GM12872 (cell line): ENCODE measurements around the gene ATAD1.

Experiments
- TF ChIP-seq, protein P1 (sequence below): IDR thresholded peaks from 3 replicates; pipeline ENCODE4 v1.5.1; 2011; ENCODE audit warnings: low read depth, mild to moderate bottlenecking, low read length, moderate library complexity; ENCODE audit not compliant: insufficient read depth

The ATAD1 gene

DNA sequence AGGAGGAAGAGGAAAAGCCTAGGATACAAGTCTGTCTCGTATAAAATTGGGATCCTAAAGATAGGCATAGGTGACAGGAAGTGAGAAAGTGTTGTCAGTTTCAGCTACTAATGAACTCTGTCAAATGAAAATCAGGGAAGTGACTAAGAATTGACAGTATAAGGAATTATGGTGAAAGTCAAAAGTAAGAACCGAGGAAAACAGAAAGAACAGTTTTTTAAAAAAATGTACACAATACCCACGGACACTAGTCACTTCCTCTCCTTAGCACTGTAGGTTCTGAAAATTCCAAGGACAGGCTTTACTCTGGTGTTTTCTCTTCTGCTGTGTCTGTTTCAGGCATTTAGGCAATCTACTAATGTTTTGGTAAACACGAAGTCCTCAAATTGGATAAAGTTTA, 42.3 kb downstream of the ATAD1 start:
- TF ChIP-seq, protein P1, sequence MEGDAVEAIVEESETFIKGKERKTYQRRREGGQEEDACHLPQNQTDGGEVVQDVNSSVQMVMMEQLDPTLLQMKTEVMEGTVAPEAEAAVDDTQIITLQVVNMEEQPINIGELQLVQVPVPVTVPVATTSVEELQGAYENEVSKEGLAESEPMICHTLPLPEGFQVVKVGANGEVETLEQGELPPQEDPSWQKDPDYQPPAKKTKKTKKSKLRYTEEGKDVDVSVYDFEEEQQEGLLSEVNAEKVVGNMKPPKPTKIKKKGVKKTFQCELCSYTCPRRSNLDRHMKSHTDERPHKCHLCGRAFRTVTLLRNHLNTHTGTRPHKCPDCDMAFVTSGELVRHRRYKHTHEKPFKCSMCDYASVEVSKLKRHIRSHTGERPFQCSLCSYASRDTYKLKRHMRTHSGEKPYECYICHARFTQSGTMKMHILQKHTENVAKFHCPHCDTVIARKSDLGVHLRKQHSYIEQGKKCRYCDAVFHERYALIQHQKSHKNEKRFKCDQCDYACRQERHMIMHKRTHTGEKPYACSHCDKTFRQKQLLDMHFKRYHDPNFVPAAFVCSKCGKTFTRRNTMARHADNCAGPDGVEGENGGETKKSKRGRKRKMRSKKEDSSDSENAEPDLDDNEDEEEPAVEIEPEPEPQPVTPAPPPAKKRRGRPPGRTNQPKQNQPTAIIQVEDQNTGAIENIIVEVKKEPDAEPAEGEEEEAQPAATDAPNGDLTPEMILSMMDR: no peak

DNA sequence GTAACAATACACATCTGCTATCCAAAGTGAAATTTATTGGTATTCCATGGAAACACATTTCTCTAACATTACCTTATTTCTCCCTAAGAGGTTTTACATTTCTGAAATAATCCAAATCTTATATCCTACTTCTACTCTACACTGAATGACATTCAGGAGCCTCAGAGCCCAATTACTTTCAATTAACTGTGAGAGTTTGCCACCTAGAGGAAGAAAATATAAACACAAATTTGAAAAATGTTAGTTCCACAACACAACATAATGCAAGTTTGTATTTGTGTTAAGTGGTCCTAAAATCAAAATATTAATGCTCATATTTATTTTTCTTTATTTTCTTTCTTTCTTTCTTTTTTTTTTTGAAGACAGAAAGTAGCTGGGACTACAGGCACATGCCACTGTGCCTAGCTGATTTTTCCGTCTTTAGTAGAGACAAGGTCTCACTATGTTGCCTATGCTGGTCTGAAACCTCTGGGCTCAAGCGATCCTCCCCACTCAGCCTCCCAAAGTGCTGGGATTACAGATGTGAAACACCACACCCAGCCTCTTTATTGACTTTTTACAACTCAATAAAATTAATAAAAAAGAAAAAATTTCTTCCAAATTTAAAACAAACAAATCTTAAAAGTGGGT, 46.0 kb downstream of the ATAD1 start:
- TF ChIP-seq, protein P1: peak; percentile 49; the same call in 1 of the 3 replicates

DNA sequence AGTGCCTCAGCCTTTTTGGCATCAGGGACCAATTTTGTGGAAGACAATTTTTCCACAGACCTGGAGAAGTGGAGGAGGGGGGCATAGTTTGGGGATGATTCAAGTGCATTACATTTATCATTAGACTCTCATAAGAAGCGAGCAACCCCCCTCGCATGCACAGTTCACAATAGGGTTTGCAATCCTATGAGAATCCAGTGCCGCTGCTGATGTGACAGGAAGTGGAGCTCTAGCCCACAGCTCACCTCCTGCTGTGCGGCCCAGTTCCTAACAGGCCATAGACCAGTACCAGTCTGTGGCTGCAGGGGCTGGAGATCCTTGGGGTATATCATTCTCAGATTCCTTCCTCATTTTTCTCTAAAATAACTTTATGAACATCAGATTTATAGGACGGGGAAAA, 50.8 kb downstream of the ATAD1 start:
- TF ChIP-seq, protein P1: no peak

DNA sequence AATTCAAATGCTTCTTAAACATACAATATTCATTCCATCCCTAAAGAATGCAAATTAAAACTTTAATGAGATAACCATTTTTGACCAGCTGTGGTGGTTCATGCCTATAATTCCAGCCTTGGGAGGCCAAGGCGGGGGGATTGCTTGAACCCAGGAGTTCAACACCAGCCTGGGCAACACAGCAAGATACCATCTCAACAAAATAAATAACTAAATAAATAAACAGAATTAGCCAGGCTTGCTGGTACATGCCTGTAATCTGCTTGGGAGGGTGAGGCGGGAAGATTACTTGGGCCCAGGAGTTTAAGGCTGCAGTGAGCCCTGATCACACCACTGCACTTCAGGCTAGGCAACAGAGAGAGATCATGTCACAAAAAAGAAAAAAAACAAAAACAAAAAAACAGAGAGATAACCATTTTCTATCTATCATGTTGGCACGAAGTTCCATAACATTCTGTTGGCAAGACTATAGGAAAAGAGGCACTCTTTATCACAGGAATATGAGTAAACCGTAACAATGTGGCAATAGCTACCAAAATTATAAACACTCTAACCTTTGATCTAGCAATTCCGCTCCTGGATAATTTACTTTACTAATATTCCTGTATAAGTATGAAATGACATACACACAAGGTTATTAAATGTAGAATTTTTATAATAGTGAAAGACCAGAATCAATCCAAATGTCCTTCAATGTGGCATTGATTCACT, 52.2 kb downstream of the ATAD1 start:
- TF ChIP-seq, protein P1: no peak

DNA sequence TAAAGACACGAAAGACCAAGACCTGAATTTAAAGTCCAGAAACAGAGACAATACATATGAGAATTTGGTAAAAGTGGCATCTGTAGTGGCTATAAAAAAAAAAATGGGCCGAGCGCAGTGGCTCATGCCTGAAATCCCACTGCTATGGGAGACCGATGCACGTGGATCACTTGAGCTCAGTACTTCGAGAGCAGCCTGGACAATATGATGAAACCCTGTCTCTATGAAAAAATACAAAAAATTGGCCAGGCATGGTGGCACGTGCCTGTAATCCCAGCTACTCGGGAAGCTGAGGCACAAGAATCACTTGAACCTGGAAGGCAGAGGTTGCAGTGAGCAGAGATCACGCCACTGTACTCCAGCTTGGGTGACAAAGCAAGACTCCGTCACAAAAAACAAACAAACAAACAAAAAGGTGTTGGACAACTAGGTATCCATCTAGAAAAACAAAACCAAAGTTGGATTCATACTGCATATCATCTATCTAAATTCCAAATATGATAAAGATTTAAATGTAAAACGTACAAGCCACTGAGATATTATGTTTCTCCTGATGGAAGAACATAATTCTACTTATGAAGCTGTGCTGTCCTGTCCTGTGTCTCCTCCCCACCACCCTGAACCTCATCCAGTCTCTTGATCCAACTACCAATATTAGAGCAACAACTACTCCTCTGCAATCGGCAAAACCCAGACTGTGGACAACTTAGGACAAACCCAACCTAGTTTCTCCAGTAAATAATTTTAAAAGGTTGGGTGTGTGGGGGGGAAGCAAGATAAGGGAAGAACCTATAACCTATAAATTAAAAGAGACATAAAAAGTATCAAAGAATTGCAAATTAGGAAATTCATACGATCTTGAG, 53.7 kb downstream of the ATAD1 start:
- TF ChIP-seq, protein P1: no peak

DNA sequence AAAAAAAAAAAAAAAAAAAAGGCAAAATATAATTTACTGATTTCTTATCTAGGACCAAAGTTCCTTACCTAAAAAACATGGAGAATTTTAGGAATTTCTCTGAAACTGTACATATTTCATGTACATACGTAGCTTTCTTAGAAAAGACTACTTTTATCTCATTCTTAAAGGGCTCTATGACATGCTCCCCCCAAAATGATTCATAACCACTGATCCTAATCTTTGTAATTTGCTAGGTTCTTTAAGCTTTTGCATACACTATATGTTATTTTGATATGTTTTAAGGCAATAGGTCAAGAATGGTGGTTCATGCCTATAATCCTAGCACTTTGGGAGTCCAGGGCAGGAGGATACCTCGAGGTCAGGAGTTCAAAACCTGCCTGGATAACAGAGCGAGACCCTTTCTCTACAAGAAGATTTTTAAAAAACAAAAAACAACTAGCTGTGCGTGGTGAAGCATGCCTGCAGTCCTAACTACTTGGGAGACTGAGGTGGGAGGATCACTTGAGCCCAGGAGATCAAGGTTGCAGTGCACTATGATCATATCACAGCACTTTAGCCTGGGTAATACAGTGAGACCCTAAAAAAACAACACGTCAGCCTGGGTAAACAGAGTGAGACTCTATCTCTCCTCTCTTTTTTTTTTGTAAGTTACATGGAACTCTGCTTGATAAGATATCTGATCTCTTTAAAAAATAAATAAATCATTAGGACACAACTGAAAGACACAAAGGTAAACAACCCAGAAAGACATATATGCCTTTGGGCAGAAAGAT, 54.8 kb downstream of the ATAD1 start:
- TF ChIP-seq, protein P1: no peak
